ENCODE results near the gene NEDD4.

GRCh38 chr15:55990516-55990915, 2.9 kb downstream of the NEDD4 start:
- TF ChIP-seq POLR2AphosphoS5 (IDR thresholded peaks at IDR 0.05; ENCODE audit: low read depth, low read length) (no peak), SIN3A (IDR thresholded peaks at IDR 0.05; ENCODE audit: borderline replicate concordance, insufficient read depth, low read length) (no peak)

Measured in PFSK-1 (cell line).